ENCODE measurements around the gene FPGS. TPM values are rescaled to one million over a fixed set of nuclear protein-coding genes. Genes with fewer than 3 reads are reported as not detected.

FPGS gene
- total RNA-seq, 1 donor from 2014 or later, result 69.7 TPM

DNA sequence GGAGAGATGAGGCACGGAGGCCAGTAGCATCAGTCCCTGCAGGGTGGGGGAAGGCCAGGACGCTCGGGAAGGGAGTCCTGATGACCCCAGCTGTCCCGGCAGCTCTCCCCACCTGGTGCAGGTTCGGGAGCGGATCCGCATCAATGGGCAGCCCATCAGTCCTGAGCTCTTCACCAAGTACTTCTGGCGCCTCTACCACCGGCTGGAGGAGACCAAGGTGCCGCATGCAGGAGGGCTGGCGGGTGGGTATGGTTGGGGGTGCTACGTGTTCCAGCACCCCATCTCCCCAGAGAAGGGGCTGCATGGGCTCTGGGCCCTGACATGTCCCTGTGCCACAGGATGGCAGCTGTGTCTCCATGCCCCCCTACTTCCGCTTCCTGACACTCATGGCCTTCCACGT is 4.2 kb downstream of the FPGS start:
- DNase-seq (ENCODE audit: low spot score) (no peak), ATAC-seq (no peak)
- intact Hi-C loops (cut with DNase I), result no loop called here

DNA sequence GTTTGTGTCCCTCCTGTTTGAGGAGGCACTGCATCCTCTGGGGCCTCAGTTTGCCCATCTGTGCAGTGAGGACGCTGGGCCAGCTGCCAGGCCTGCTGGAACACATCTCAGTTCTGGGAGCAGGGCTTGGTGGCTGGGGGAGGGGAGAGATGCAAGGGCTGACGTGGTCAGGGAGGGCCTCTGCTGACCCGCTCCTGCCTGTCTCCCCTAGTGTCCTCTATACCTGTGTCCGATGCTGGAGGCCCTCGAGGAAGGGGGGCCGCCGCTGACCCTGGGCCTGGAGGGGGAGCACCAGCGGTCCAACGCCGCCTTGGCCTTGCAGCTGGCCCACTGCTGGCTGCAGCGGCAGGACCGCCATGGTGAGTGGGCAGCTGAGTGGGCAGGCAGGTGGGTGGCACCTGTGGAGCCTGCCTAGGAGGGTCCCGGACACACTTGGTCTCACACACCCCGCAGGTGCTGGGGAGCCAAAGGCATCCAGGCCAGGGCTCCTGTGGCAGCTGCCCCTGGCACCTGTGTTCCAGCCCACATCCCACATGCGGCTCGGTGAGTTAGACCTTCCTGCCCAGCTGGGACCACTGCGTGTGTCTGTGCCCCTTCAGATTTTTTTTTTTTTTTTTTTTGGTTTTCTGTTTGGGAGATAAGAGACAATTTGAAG is 5.8 kb downstream of the FPGS start:
- intact Hi-C loops (cut with DNase I), result no loop called here
- no peak for DNase-seq (ENCODE audit: low spot score)
- ATAC-seq, result no peak

DNA sequence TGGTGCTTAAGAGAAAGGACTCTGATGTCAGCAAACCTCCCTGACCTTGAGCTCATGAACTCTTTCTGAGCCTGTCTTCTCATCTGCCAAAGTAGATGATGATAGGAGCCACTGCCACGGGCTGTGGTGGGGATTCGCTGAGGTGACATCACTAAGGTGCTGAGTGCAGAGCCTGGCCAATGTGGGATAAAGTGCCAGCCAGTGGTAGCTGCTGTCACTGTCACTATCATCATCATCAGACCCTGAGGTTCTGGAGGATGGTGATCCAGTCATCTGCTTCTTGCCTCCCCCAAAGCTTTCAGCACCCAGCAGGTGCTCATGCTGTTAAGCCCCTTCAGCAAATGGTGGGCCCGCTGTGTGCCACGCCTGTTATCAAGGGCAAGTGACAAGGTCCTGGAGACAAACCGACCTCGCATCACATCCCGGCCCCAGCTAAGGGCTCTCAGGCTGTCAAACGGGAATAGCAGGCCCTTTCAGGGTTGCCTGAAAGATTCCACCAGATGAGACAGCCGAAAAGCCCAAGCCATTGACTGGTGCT is 6.4 kb downstream of the FPGS start:
- ATAC-seq (no peak), DNase-seq (ENCODE audit: low spot score) (no peak)
- intact Hi-C loops (cut with DNase I), result no loop called here

- DNase-seq (ENCODE audit: low spot score) (no peak), ATAC-seq (peak; percentile 49)
- intact Hi-C loops (cut with DNase I), result no loop called here
Observed at GRCh38 chr9:127809540-127810377, 7.1 kb downstream of the FPGS start.

- DNase-seq (ENCODE audit: low spot score), result no peak
- intact Hi-C loops (cut with DNase I), result no loop called here
- no peak for ATAC-seq
Observed at GRCh38 chr9:127810378-127811187, 7.9 kb downstream of the FPGS start.

DNA sequence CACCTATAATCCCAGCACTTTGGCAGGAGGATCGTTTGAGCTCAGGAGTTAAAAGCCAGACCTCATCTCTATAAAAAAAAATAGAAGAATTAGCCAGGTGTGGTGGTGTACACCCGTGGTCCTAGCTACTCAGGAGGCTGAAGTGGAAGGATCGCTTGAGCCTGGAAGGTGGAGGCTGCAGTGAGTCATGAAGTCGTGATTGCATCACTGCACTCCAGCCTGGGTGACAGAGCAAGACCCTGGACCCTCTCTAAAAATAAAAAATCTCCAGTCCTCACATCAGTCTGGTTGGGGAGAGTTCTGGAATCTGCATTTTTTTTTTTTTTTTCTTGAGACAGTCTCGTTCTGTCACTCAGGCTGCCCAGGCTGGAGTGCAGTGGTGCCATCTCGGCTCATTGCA is 9.3 kb downstream of the FPGS start:
- ATAC-seq (no peak), DNase-seq (ENCODE audit: low spot score) (no peak)
- intact Hi-C loops (cut with DNase I), result no loop called here

DNA sequence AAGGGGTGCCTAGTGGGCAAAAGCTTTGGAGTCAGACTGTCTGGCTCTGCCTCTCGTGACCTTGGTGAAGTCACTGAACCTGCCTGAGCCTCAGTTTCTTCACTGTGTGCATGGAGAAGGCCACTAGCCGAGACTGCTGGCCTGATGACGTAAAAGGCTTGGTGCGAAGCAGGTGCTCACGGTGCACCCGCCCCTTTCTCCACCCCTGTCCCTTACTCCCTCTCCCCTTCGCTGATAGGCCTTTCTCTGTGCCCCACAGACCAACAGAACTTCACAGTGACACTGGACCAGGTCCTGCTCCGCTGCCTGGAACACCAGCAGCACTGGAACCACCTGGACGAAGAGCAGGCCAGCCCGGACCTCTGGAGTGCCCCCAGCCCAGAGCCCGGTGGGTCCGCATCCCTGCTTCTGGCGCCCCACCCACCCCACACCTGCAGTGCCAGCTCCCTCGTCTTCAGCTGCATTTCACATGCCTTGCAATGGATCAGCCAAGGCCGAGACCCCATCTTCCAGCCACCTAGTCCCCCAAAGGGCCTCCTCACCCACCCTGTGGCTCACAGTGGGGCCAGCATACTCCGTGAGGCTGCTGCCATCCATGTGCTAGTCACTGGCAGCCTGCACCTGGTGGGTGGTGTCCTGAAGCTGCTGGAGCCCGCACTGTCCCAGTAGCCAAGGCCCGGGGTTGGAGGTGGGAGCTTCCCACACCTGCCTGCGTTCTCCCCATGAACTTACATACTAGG is 10.4 kb downstream of the FPGS start:
- DNase-seq (ENCODE audit: low spot score) (no peak), ATAC-seq (no peak)

DNA sequence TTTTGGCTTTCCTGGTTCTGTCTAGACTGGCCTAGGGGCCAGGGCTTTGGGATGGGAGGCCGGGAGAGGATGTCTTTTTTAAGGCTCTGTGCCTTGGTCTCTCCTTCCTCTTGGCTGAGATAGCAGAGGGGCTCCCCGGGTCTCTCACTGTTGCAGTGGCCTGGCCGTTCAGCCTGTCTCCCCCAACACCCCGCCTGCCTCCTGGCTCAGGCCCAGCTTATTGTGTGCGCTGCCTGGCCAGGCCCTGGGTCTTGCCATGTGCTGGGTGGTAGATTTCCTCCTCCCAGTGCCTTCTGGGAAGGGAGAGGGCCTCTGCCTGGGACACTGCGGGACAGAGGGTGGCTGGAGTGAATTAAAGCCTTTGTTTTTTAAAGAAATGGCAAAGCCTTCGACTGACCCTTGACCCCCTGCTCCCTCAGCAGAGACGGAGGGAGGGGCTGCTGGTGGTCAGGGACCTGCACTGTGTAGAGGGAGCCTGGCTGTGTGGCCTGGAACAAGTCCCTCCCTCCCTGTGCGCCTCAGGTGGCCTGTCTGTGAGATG is 11.1 kb downstream of the FPGS start:
- DNase-seq (ENCODE audit: low spot score), result no peak
- ATAC-seq, result peak; percentile 13
- intact Hi-C loops (cut with DNase I), result no loop called here

More for the DNA sequence above, 10.4 kb downstream of the FPGS start:
- intact Hi-C loops (cut with DNase I), result no loop called here

- DNase-seq (ENCODE audit: low spot score) (no peak), ATAC-seq (no peak)
- intact Hi-C loops (cut with DNase I), result no loop called here
Observed at GRCh38 chr9:127814619-127815511, 12.2 kb downstream of the FPGS start.

DNA sequence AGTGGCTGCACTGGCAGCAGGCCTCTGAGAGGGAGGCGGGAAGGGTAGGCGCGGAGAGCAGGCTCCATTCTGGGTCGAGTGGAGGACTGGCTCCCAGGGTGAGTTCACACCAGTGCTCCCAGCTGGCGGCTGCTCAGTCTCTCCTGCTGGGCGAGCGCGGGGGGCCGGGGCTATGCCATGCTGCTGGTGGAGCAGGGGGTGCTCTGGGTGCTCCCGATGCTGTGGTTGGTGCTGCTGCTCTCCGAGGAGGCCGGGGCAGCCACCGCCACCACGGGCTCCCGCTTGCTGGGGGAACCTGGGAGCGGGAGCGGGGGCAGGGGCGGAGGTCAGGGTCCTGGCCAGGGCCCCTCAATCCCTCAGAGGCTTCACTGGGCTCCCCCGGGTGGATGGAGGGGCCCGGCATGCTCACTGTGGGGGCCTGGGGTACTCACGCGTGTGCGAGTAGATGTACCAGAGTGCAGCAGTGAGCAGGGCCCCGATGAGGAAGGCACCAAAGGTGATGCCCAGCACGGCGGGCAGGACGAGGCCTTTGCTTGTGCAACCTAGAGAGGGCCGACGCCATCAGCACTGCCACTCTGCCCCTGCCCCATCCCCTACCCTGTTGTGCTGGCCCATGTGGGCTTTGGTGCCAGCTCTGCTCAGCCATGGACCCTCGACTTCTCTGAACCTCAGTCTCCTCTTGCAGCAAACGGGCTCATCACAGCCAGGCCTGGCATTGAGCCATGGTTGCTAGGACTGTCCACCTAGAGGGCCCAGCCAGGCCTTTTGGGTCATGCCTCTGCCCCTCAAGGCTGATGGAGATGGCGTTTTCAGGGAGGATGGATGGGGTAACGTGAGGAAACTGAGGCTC is 13.1 kb downstream of the FPGS start:
- peak; percentile 3 for ATAC-seq
- intact Hi-C loops (cut with DNase I), result no loop called here
- DNase-seq (ENCODE audit: low spot score), result no peak

- ATAC-seq, result no peak
Observed at GRCh38 chr9:127816362-127816725, 13.7 kb downstream of the FPGS start.

DNA sequence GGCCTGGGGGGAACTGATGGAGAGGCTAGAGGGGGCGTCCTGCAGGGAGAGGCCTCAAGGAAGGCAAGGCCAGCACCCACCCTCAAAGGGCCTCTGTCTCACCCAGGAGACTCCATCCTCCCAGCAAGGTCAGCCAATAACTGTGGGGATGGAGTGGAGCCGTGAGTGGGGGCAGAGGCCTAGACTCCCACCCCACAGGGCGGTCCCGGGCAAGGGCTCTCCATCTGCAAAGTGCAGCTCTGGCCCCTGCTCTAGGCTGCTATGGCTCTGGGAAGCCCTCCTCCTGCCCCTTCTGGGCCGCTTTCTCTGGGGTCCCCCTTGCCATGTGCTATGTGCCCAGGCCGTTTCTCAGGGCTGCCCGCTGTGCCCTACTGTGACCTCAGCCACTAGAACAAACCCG is 14.0 kb downstream of the FPGS start:
- intact Hi-C loops (cut with DNase I), result no loop called here
- ATAC-seq (peak; percentile 2), DNase-seq (ENCODE audit: low spot score) (no peak)

More at GRCh38 chr9:127816362-127816725, 13.7 kb downstream of the FPGS start:
- DNase-seq (ENCODE audit: low spot score), result no peak
- intact Hi-C loops (cut with DNase I), result no loop called here

- intact Hi-C loops (cut with DNase I), result no loop called here
- no peak for DNase-seq (ENCODE audit: low spot score)
- ATAC-seq, result no peak
Observed at GRCh38 chr9:127817881-127818434, 15.3 kb downstream of the FPGS start.

DNA sequence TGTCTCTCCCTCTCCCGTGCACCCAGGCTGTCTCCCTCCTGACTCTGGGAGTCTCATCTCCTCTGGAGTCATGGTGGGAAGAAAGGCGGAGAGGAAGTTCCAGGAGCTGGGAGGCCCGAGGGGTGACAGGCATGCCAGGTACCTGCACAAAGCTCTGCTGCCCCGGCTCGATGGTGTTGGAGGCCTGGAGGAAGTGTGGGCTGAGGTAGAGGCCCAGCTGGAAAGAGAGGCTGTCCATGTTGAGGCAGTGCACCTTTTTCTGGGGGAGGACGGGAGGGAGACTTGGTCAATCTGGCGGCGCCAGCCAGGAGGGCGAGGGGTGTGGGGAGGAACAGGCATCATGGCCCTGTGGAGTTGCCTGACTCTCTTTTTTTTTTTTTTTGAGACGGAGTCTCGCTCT is 15.9 kb downstream of the FPGS start:
- no peak for DNase-seq (ENCODE audit: low spot score)
- intact Hi-C loops (cut with DNase I), result no loop called here
- ATAC-seq, result no peak

DNA sequence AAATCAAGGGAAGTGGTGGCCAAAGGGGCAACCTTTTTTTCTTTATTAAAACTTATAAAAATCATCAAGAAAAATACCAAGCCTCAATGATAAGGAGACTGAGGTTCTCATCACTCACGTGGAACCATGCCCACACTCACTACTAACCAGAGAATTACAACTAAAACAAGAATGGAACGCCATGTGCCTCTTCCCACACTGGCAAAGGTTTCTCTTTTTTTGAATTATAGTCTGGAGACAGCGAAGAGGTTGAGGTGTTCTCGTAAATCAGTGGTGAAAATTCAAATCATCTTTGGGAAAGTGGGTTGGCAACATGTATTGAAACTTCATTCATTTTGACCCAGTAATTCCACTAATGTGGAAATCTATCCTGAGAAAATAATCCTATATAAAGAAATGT is 19.4 kb downstream of the FPGS start:
- no peak for DNase-seq (ENCODE audit: low spot score)
- intact Hi-C loops (cut with DNase I), result no loop called here
- no peak for ATAC-seq

DNA sequence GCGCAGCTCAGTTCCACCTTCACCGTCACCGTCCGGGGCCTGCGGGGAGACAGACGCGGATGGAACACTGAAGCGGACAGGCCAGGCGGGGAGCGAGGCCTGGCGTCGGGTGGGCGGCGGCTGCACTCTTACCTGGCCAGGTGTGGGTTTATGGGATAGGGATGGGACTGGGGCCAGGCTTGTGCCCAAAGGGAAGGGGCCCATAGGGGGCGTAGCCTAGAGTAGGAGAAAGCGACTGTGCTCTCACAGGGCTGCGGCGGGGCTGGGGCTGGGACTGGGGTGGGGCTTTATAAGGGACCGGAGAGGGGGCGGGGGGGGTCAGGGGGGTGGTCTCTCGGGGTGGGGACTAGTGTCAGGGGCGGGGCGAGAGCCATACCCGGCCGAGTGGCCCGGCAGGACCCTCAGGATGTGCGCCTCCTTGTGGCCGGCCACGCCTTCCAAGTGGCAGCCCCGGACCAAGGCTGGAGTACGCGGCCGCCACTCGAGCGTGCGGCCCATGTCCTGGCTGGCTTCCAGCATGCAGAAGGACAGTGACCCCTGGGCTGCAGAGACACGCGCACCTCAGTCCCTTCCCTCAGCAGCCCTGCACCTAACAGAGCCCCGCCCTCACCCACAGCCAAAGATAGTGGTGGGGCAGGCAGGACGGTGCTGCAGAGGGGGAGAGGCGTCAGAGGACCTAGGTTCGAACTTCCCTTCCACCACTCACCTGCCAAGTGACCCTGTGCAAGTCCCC is 22.8 kb downstream of the FPGS start:
- no peak for DNase-seq (ENCODE audit: low spot score)
- ATAC-seq, result no peak
- intact Hi-C loops (cut with DNase I), result no loop called here

Measured in sciatic nerve (tissue), 2 donors.